HepG2 (cell line): ENCODE results near the gene COX4I2. TPM values are rescaled to one million over a fixed set of nuclear protein-coding genes. Genes with fewer than 3 reads are reported as not detected.

Source experiments
- CEBPG ChIP-seq: IDR thresholded peaks from 2 replicates; pipeline ENCODE4 v1.6.1; 2016
- CREB3 ChIP-seq: sonication (generic); formaldehyde crosslinking; IDR thresholded peaks from 2 replicates; pipeline ENCODE4 v1.5.0; 2020; ENCODE audit warnings: missing genetic modification reagents
- FOXO1 ChIP-seq: sonication (generic); formaldehyde crosslinking; IDR thresholded peaks from 2 replicates; pipeline ENCODE4 v1.4.0; 2020; ENCODE audit warnings: missing genetic modification reagents
- GATAD1 ChIP-seq: IDR thresholded peaks from 2 replicates; pipeline ENCODE4 v1.6.1; 2016; ENCODE audit warnings: missing genetic modification reagents, missing compliant biosample characterization
- HNRNPK ChIP-seq: fragments of 200-400 bp; formaldehyde crosslinking; IDR thresholded peaks from 2 replicates; pipeline ENCODE4 v1.6.1; 2018; ENCODE audit warnings: low read length, low read depth, moderate library complexity, mild to moderate bottlenecking; ENCODE audit not compliant: poor library complexity, severe bottlenecking
- KDM2A ChIP-seq: sonication (generic); formaldehyde crosslinking; IDR thresholded peaks from 2 replicates; pipeline ENCODE4 v1.4.0; 2020; ENCODE audit warnings: low read depth, missing genetic modification reagents, borderline replicate concordance
- MAFF ChIP-seq: IDR thresholded peaks from 2 replicates; pipeline ENCODE4 v1.6.1; 2011; ENCODE audit warnings: low read depth, low read length, improper control_type of control experiment
- PAF1 ChIP-seq: IDR thresholded peaks from 2 replicates; pipeline ENCODE4 v1.6.1; 2016; ENCODE audit warnings: missing genetic modification reagents, missing compliant biosample characterization
- SP2 ChIP-seq: sonication (generic); formaldehyde crosslinking; IDR thresholded peaks from 2 replicates; pipeline ENCODE4 v1.5.1; 2020; ENCODE audit warnings: mild to moderate bottlenecking, missing genetic modification reagents
- SPEN ChIP-seq: sonication (generic); formaldehyde crosslinking; IDR thresholded peaks from 2 replicates; pipeline ENCODE4 v1.5.1; 2020; ENCODE audit warnings: low read depth, mild to moderate bottlenecking, missing genetic modification reagents
- ZHX2 ChIP-seq, 2 experiments: sonication (generic) in 1 of 2; formaldehyde crosslinking in 1 of 2; IDR thresholded peaks; 2 replicates each; pipeline versions ENCODE4 v1.6.1 to v1.9.0; 2014 to 2022; ENCODE audit warnings: antibody characterized with exemption in 1 of 2, borderline replicate concordance in 1 of 2, inconsistent platforms in 1 of 2, low read depth in 1 of 2, missing genetic modification reagents in 1 of 2
- ZMYM4 ChIP-seq: sonication (generic); formaldehyde crosslinking; IDR thresholded peaks from 2 replicates; pipeline ENCODE4 v1.8.1; 2023; ENCODE audit warnings: mild to moderate bottlenecking, missing genetic modification reagents
- ZNF121 ChIP-seq: sonication (generic); formaldehyde crosslinking; IDR thresholded peaks from 2 replicates; pipeline ENCODE4 v1.5.0; 2020; ENCODE audit warnings: mild to moderate bottlenecking, missing genetic modification reagents
- ZNF234 ChIP-seq: sonication (generic); formaldehyde crosslinking; conservative IDR thresholded peaks from 2 replicates; pipeline ENCODE4 v1.5.1; 2020; ENCODE audit warnings: mild to moderate bottlenecking, missing genetic modification reagents
- ZNF383 ChIP-seq: sonication (generic); formaldehyde crosslinking; IDR thresholded peaks from 2 replicates; pipeline ENCODE4 v1.4.0; 2020; ENCODE audit warnings: missing genetic modification reagents, mild to moderate bottlenecking, borderline replicate concordance
- ZNF451 ChIP-seq: sonication (generic); formaldehyde crosslinking; IDR thresholded peaks from 2 replicates; pipeline ENCODE4 v1.5.0; 2020; ENCODE audit warnings: mild to moderate bottlenecking, missing genetic modification reagents
- ZNF543 ChIP-seq: sonication (generic); formaldehyde crosslinking; IDR thresholded peaks from 2 replicates; pipeline ENCODE4 v1.4.0; 2020; ENCODE audit warnings: mild to moderate bottlenecking, missing genetic modification reagents
- ZNF788 ChIP-seq: sonication (generic); formaldehyde crosslinking; IDR thresholded peaks from 2 replicates; pipeline ENCODE4 v1.5.0; 2020; ENCODE audit warnings: mild to moderate bottlenecking, missing genetic modification reagents, borderline replicate concordance
- polyA plus RNA-seq, 8 experiments: library from polyadenylated mRNA; depleted of rRNA in 3 of 8; stranded (reverse) in 7 of 8; unstranded in 1 of 8; fragments of >200 nt; fragmentation: Illumina TruSeq in 4 of 8; extraction: Trizol in 4 of 8; gene quantifications; 2 replicates each; pipeline versions ENCODE4 v1.2.1 to v1.2.3, GENCODE V29; 2011 to 2016; ENCODE audit warnings: low read depth in 4 of 8, missing spikeins in 1 of 8, mixed read lengths in 1 of 8; ENCODE audit not compliant: insufficient read depth in 1 of 8
- total RNA-seq, 5 experiments: library from RNA; depleted of rRNA; stranded (reverse); fragments of >200 nt; fragmentation: Illumina TruSeq; extraction: Trizol; gene quantifications; 2 replicates each; pipeline ENCODE4 v1.2.3, GENCODE V29; 2016; ENCODE audit warnings: low read depth in 1 of 5
- TF ChIP-seq, protein P1 (sequence below): sonication (generic); formaldehyde crosslinking; IDR thresholded peaks from 2 replicates; pipeline ENCODE4 v1.5.0; 2020; ENCODE audit warnings: missing genetic modification reagents, mild to moderate bottlenecking, borderline replicate concordance
- TF ChIP-seq, protein P2 (sequence below): sonication (generic); formaldehyde crosslinking; IDR thresholded peaks from 2 replicates; pipeline ENCODE4 v1.8.1; 2023; ENCODE audit warnings: mild to moderate bottlenecking, moderate library complexity, missing genetic modification reagents

COX4I2 gene
- total and polyA plus RNA-seq, 2 of the 13 experiments (the other 11 are each of a cell fraction or from before 2014, with no cell fraction given), result 1.1 TPM; not detected in 1

GRCh38 chr20:31667315-31668285 is 29.9 kb downstream of the COX4I2 start (continued):
- 0 out of 2 replicates have a peak, but pooled peaks have one; percentile 9 for TF ChIP-seq FOXO1
- TF ChIP-seq ZNF788 (CRISPR knock-in tag), result 0 out of 2 replicates have a peak, but pooled peaks have one; percentile 21
- TF ChIP-seq ZNF121 (CRISPR knock-in tag), result no peak
- TF ChIP-seq ZMYM4, result 0 out of 2 replicates have a peak, but pooled peaks have one; percentile 23
- no peak for TF ChIP-seq CREB3
- no peak for TF ChIP-seq KDM2A (CRISPR knock-in tag)
- TF ChIP-seq GATAD1 (CRISPR knock-in tag), result no peak
- TF ChIP-seq PAF1 (CRISPR knock-in tag), result 0 out of 2 replicates have a peak, but pooled peaks have one; percentile 22
- TF ChIP-seq ZNF543 (CRISPR knock-in tag), result no peak
- TF ChIP-seq SP2 (CRISPR knock-in tag), result no peak
- no peak for TF ChIP-seq ZHX2 (IDR thresholded peaks at IDR 0.05; ENCODE audit: low read depth)
- TF ChIP-seq ZHX2 (CRISPR knock-in tag; IDR thresholded peaks at IDR 0.05; ENCODE audit: borderline replicate concordance), result no peak
- TF ChIP-seq SPEN (CRISPR knock-in tag), result no peak
- no peak for TF ChIP-seq MAFF
- TF ChIP-seq ZNF451 (CRISPR knock-in tag), result no peak
- TF ChIP-seq, protein P1, sequence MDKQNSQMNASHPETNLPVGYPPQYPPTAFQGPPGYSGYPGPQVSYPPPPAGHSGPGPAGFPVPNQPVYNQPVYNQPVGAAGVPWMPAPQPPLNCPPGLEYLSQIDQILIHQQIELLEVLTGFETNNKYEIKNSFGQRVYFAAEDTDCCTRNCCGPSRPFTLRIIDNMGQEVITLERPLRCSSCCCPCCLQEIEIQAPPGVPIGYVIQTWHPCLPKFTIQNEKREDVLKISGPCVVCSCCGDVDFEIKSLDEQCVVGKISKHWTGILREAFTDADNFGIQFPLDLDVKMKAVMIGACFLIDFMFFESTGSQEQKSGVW, result no peak
- no peak for TF ChIP-seq ZNF234 (CRISPR knock-in tag)
- TF ChIP-seq HNRNPK, result no peak
- TF ChIP-seq, protein P2, sequence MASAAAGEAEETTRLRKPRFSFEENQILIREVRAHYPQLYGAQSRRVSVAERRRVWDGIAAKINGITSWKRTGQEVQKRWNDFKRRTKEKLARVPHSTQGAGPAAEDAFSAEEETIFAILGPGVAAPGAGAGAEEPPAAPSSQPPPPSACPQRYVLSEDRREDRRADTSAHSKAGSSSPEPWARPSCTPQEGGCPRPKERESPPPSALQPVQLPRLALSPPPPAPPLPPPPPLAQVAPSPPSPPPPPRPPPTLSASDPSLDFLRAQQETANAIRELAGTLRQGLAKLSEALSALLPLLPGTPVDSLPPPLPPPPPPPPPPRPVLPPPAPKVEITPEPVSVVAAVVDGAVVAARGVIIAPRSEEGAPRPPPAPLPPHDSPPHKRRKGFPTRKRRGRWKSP (CRISPR knock-in tag), result no peak
- TF ChIP-seq ZNF383 (CRISPR knock-in tag), result no peak
- no peak for TF ChIP-seq CEBPG (CRISPR knock-in tag)
